ENCODE results near the gene ELF2. TPM values are rescaled to one million over a fixed set of nuclear protein-coding genes. Genes with fewer than 3 reads are reported as not detected.
"Not testable (repeated sequence)": the region's sequence is repeated elsewhere in the genome, so short reads cannot be mapped to it uniquely, and the experiment has no call there.

Gene ELF2
- total RNA-seq, 1 donor from 2014 or later, result 25.1 TPM

- Mint-ChIP-seq H3K9me3 (ENCODE audit: unreplicated experiment) (no peaks in the 10 kb centered on the region), H3K27ac (ENCODE audit: unreplicated experiment) (no peak overlapping the region), H3K4me3 (ENCODE audit: unreplicated experiment) (no peak overlapping the region), H3K36me3 (ENCODE audit: low read depth, unreplicated experiment) (no peaks in the 10 kb centered on the region), H3K27me3 (ENCODE audit: low read depth, unreplicated experiment) (no peaks in the 10 kb centered on the region), H3K4me1 (ENCODE audit: low read depth, unreplicated experiment) (no peaks in the 10 kb centered on the region)
- no peaks in the 10 kb centered on the region for H3K36me3 ChIP-seq (ENCODE audit: insufficient read depth, low read length)
- H3K9me3 ChIP-seq (ENCODE audit: insufficient read depth, low read depth, low read length), result no peaks in the 10 kb centered on the region
- H2AFZ ChIP-seq (ENCODE audit: low read depth, low read length), result no peak overlapping the region
- no peak overlapping the region for H3K9ac ChIP-seq (ENCODE audit: low read length)
- TF ChIP-seq EZH2 (IDR thresholded peaks at IDR 0.05; ENCODE audit: insufficient read depth, low read length) (no peak), CTCF (IDR thresholded peaks at IDR 0.05; ENCODE audit: insufficient read depth, low read depth, low read length) (no peak)
- no peak overlapping the region for H3K4me2 ChIP-seq (ENCODE audit: low read length)
- FAIRE-seq (no peak), DNase-seq (ENCODE audit: low read depth) (no peak)
- no peak overlapping the region for H3K27ac ChIP-seq (ENCODE audit: low read depth, low read length)
- H3K4me3 ChIP-seq (ENCODE audit: insufficient read depth, low read depth, low read length), result no peak overlapping the region
- no peaks in the 10 kb centered on the region for H3K4me1 ChIP-seq (ENCODE audit: insufficient read depth, low read length)
- peaks cover 4% of the 10 kb centered on the region for H3K79me2 ChIP-seq (ENCODE audit: insufficient read depth, low read length)
- peaks cover 4% of the 10 kb centered on the region for H4K20me1 ChIP-seq (ENCODE audit: insufficient read depth, low read length)
- H3K27me3 ChIP-seq (ENCODE audit: insufficient read depth, low read length), result no peaks in the 10 kb centered on the region
Observed at GRCh38 chr4:139164731-139165130, 12.3 kb downstream of the ELF2 start.

GRCh38 chr4:139163806-139164206 lies 13.2 kb downstream of the ELF2 start:
- Histone ChIP-seq H3K27me3 (ENCODE audit: insufficient read depth, low read length) (no peaks in the 10 kb centered on the region), H3K9me3 (ENCODE audit: insufficient read depth, low read depth, low read length) (no peaks in the 10 kb centered on the region), H3K27ac (ENCODE audit: low read depth, low read length) (no peak overlapping the region), H3K4me2 (ENCODE audit: low read length) (no peak overlapping the region), H3K4me3 (ENCODE audit: insufficient read depth, low read depth, low read length) (no peak overlapping the region), H3K36me3 (ENCODE audit: insufficient read depth, low read length) (no peaks in the 10 kb centered on the region), H4K20me1 (ENCODE audit: insufficient read depth, low read length) (peaks cover 4% of the 10 kb centered on the region), H3K9ac (ENCODE audit: low read length) (no peak overlapping the region), H3K4me1 (ENCODE audit: insufficient read depth, low read length) (no peaks in the 10 kb centered on the region), H2AFZ (ENCODE audit: low read depth, low read length) (no peak overlapping the region), H3K79me2 (ENCODE audit: insufficient read depth, low read length) (peaks cover 4% of the 10 kb centered on the region)
- Mint-ChIP-seq H3K27me3 (ENCODE audit: low read depth, unreplicated experiment) (no peaks in the 10 kb centered on the region), H3K4me1 (ENCODE audit: low read depth, unreplicated experiment) (peaks cover 4% of the 10 kb centered on the region), H3K36me3 (ENCODE audit: low read depth, unreplicated experiment) (no peaks in the 10 kb centered on the region), H3K4me3 (ENCODE audit: unreplicated experiment) (no peak overlapping the region), H3K27ac (ENCODE audit: unreplicated experiment) (no peak overlapping the region), H3K9me3 (ENCODE audit: unreplicated experiment) (no peaks in the 10 kb centered on the region)
- no peak for TF ChIP-seq EZH2 (IDR thresholded peaks at IDR 0.05; ENCODE audit: insufficient read depth, low read length)
- no peak for TF ChIP-seq CTCF (IDR thresholded peaks at IDR 0.05; ENCODE audit: insufficient read depth, low read depth, low read length)
- no peak for DNase-seq (ENCODE audit: low read depth)
- no peak for FAIRE-seq

GRCh38 chr4:139157977-139158376 lies 19.0 kb downstream of the ELF2 start:
- H3K27me3 ChIP-seq (ENCODE audit: insufficient read depth, low read length); H3K4me1 ChIP-seq (ENCODE audit: insufficient read depth, low read length); H3K9me3 Mint-ChIP-seq (ENCODE audit: unreplicated experiment); FAIRE-seq; DNase-seq (ENCODE audit: low read depth); H3K4me2 ChIP-seq (ENCODE audit: low read length); H3K27me3 Mint-ChIP-seq (ENCODE audit: low read depth, unreplicated experiment); H3K36me3 ChIP-seq (ENCODE audit: insufficient read depth, low read length); H4K20me1 ChIP-seq (ENCODE audit: insufficient read depth, low read length); H3K79me2 ChIP-seq (ENCODE audit: insufficient read depth, low read length); H3K36me3 Mint-ChIP-seq (ENCODE audit: low read depth, unreplicated experiment); H3K27ac Mint-ChIP-seq (ENCODE audit: unreplicated experiment); H3K27ac ChIP-seq (ENCODE audit: low read depth, low read length); H3K4me3 Mint-ChIP-seq (ENCODE audit: unreplicated experiment); H3K9ac ChIP-seq (ENCODE audit: low read length); H3K9me3 ChIP-seq (ENCODE audit: insufficient read depth, low read depth, low read length); H3K4me3 ChIP-seq (ENCODE audit: insufficient read depth, low read depth, low read length); H2AFZ ChIP-seq (ENCODE audit: low read depth, low read length): not testable (repeated sequence)
- peaks cover 12% of the 10 kb centered on the region for H3K4me1 Mint-ChIP-seq (ENCODE audit: low read depth, unreplicated experiment)
